ENCODE data around the gene GSAP. TPM values are rescaled to one million over a fixed set of nuclear protein-coding genes. Genes with fewer than 3 reads are reported as not detected.

Gene GSAP
- total and polyA plus RNA-seq, 2 donors (not counting 3 experiments of a cell fraction or from before 2014, with no cell fraction given) = 2.3 to 5.8 TPM

DNA sequence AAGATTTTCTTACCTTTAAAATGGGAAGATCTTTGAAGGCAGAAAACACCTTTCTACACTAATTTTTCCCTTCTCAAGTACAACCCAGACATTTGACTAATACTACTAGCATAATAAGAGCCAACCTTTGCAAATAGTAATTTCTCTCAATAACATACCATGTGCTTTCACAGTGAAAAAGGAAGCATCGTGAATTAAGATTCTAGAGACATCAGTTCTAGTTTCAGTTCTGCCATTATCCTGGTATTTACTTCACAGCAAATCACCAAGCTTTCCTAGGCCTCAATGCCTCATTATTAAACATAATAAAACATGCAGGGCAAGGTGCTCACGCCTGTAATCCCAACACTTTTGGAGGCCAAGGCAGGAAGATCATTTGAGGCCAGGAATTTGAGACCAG is 24.9 kb downstream of the GSAP start:
- BruUV-seq (replicated peaks) = no TSS peak
- no peak overlapping the region for H3K4me2 ChIP-seq (ENCODE audit: insufficient read depth, low read length)
- H3K9me3 ChIP-seq (replicated peaks; ENCODE audit: control insufficient read depth, insufficient read depth, low read length) = no peaks in the 10 kb centered on the region
- H3K4me1 ChIP-seq (ENCODE audit: control insufficient read depth, extremely low read depth, insufficient read depth, low read length) = no peaks in the 10 kb centered on the region
- no peak overlapping the region for H3K9ac ChIP-seq (replicated peaks; ENCODE audit: extremely low read depth, insufficient read depth, low read length)
- no peak overlapping the region for H3K27ac ChIP-seq (ENCODE audit: insufficient read depth, low read depth, low read length)
- FAIRE-seq = no peak
- intact Hi-C loops (cut with micrococcal nuclease) = no loop called here
- ChIA-PET POLR2A (no interaction called here), CTCF (interaction anchor here (0.9 kb wide), 1 partner anchor 14 kb away, joined by 6 read pairs; no protein-coding TSS in a partner anchor)
- no peak for DNase-seq (ENCODE audit: low read depth, low spot score)
- dilution Hi-C loops (cut with MboI; ENCODE audit: extremely low pct_ligation_motif_present, low sequenced_read_pairs) = no loop called here
- no peaks in the 10 kb centered on the region for H3K79me2 ChIP-seq (ENCODE audit: control insufficient read depth, insufficient read depth, low read length)
- H3K4me3 ChIP-seq (replicated peaks in 1 of 3; ENCODE audit: insufficient read depth in 1 of 3, low read depth in 1 of 3, low read length in 3 of 3) = no peak overlapping the region
- no peak overlapping the region for H2AFZ ChIP-seq (ENCODE audit: low read depth, low read length)
- H3K9me1 ChIP-seq (replicated peaks; ENCODE audit: control insufficient read depth, extremely low read depth, insufficient read depth, low read length) = no peaks in the 10 kb centered on the region
- no peaks in the 10 kb centered on the region for H3K27me3 ChIP-seq (ENCODE audit: control insufficient read depth in 2 of 2, insufficient read depth in 2 of 2, low read length in 2 of 2)
- no peaks in the 10 kb centered on the region for H4K20me1 ChIP-seq (replicated peaks; ENCODE audit: control insufficient read depth, extremely low read depth, insufficient read depth, low read length)
- no peaks in the 10 kb centered on the region for H3K36me3 ChIP-seq (ENCODE audit: control insufficient read depth in 2 of 2, extremely low read depth in 1 of 2, insufficient read depth in 2 of 2, low read length in 2 of 2)
- TF ChIP-seq MYC (IDR thresholded peaks at IDR 0.05; ENCODE audit: low read depth, low read length) (no peak), JUN (IDR thresholded peaks at IDR 0.05; ENCODE audit: borderline replicate concordance, insufficient read depth, insufficient read length, low read depth) (no peak), FOS (IDR thresholded peaks at IDR 0.05; ENCODE audit: borderline replicate concordance, insufficient read depth, low read length) (no peak), GATA2 (IDR thresholded peaks at IDR 0.05; ENCODE audit: insufficient read depth, insufficient read length, low read depth, low read length) (no peak), EZH2 (IDR thresholded peaks at IDR 0.05; ENCODE audit: borderline replicate concordance, low read depth, low read length, severe bottlenecking) (no peak), POLR2A (IDR thresholded peaks at IDR 0.05; ENCODE audit: low read depth, low read length) (no peak), POLR2AphosphoS5 (IDR thresholded peaks at IDR 0.05; ENCODE audit: insufficient read depth, low read depth, low read length) (no peak)
- TF ChIP-seq, protein P1, sequence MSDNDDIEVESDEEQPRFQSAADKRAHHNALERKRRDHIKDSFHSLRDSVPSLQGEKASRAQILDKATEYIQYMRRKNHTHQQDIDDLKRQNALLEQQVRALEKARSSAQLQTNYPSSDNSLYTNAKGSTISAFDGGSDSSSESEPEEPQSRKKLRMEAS (IDR thresholded peaks at IDR 0.05; ENCODE audit: insufficient read depth, insufficient read length) = no peak
- TF ChIP-seq, protein P2, sequence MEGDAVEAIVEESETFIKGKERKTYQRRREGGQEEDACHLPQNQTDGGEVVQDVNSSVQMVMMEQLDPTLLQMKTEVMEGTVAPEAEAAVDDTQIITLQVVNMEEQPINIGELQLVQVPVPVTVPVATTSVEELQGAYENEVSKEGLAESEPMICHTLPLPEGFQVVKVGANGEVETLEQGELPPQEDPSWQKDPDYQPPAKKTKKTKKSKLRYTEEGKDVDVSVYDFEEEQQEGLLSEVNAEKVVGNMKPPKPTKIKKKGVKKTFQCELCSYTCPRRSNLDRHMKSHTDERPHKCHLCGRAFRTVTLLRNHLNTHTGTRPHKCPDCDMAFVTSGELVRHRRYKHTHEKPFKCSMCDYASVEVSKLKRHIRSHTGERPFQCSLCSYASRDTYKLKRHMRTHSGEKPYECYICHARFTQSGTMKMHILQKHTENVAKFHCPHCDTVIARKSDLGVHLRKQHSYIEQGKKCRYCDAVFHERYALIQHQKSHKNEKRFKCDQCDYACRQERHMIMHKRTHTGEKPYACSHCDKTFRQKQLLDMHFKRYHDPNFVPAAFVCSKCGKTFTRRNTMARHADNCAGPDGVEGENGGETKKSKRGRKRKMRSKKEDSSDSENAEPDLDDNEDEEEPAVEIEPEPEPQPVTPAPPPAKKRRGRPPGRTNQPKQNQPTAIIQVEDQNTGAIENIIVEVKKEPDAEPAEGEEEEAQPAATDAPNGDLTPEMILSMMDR (IDR thresholded peaks at IDR 0.05; ENCODE audit: extremely low read depth in 1 of 2, insufficient read depth in 1 of 2, low read depth in 1 of 2, low read length in 2 of 2) = no peak

All from endothelial cell of umbilical vein (primary cell).